Lung (tissue), 12 donors: ENCODE measurements around the gene LLGL2. TPM values are rescaled to one million over a fixed set of nuclear protein-coding genes. Genes with fewer than 3 reads are reported as not detected.

Experiments used
- ATAC-seq: fragments of 200-7000 bp; cut with Tn5 transposase; one replicate; pipeline ENCODE4 v1.9.1; 2020; ENCODE audit warnings: moderate number of reproducible peaks; ENCODE audit not compliant: insufficient read depth, low FRiP score
- DNase-seq, 3 donors: peaks; one replicate each; pipeline ENCODE4 v3.0.0-alpha.2; 2013 to 2017
- H3K27ac ChIP-seq, 2 donors: one replicate each; pipeline ENCODE4 v1.5.1; 2013; ENCODE audit warnings: mild to moderate bottlenecking in 2 of 2, moderate library complexity in 2 of 2, control low read depth in 1 of 2, inconsistent platforms in 1 of 2, low read depth in 1 of 2, low read length in 1 of 2
- H3K27me3 ChIP-seq, 3 donors: one replicate each; pipeline ENCODE4 v1.5.1; 2013; ENCODE audit warnings: low read length in 2 of 3; ENCODE audit not compliant: control insufficient read depth in 3 of 3, insufficient read depth in 3 of 3
- H3K36me3 ChIP-seq, 4 donors: one replicate each; pipeline ENCODE4 v1.5.1; 2013; ENCODE audit warnings: low read length in 4 of 4, mild to moderate bottlenecking in 1 of 4, moderate library complexity in 1 of 4; ENCODE audit not compliant: control insufficient read depth in 4 of 4, insufficient read depth in 4 of 4
- H3K4me1 ChIP-seq, 5 donors: one replicate each; pipeline ENCODE4 v1.5.1; 2013; ENCODE audit warnings: low read length in 5 of 5, mild to moderate bottlenecking in 2 of 5, moderate library complexity in 1 of 5; ENCODE audit not compliant: control insufficient read depth in 5 of 5, insufficient read depth in 5 of 5
- H3K4me3 ChIP-seq: one replicate; pipeline ENCODE4 v1.5.1; 2013; ENCODE audit warnings: mild to moderate bottlenecking, control low read depth, moderate library complexity
- H3K9ac ChIP-seq, 2 donors: one replicate each; pipeline ENCODE4 v1.5.1; 2013; ENCODE audit warnings: low read length in 2 of 2, control low read depth in 1 of 2; ENCODE audit not compliant: insufficient read depth in 1 of 2
- H3K9me3 ChIP-seq, 4 donors: one replicate each; pipeline ENCODE4 v1.5.1; 2013; ENCODE audit warnings: low read length in 3 of 4, mild to moderate bottlenecking in 1 of 4, moderate library complexity in 1 of 4; ENCODE audit not compliant: control insufficient read depth in 4 of 4, insufficient read depth in 3 of 4
- CTCF ChIP-seq: IDR thresholded peaks from 2 replicates; pipeline ENCODE4 v1.5.1; 2012; ENCODE audit warnings: mild to moderate bottlenecking; ENCODE audit errors: control extremely low read depth, extremely low read depth
- WGBS, 2 donors: extraction: QIAGEN DNeasy Blood & Tissue Kit; methylation state at CpG; one replicate each; pipeline ENCODE4 v1.1.7; 2013; 5-methylcytosine and 5-hydroxymethylcytosine counted together
- polyA plus RNA-seq, 2 donors: library from polyadenylated mRNA; stranded (reverse); fragments of 200-250 nt; gene quantifications; one replicate each; pipeline ENCODE4 v1.2.1, GENCODE V29; 2013
- total RNA-seq, 2 donors: library from RNA; depleted of rRNA in 1 of 2; stranded (reverse); fragments of >200 nt in 1 of 2; gene quantifications; one replicate each; pipeline ENCODE4 v1.2.1, GENCODE V29; 2014 to 2021
- donor health status: control.
- donor health status: control.
- donor health status: Bipolar disorder and iron deficiency.
- donor health status: healthy.
- donor health status: DM: yes; HTN: yes; CAD: no.

LLGL2 gene
- total and polyA plus RNA-seq, 4 donors: 80.5 to 199 (median 149) TPM

- DNase-seq (no peak), ATAC-seq (no peak)
- H3K9me3 ChIP-seq: no peaks in the 10 kb centered on the region
- H3K27me3 ChIP-seq: no peaks in the 10 kb centered on the region
- H3K4me1 ChIP-seq: no peaks in the 10 kb centered on the region
- H3K4me3 ChIP-seq: no peak overlapping the region
- no peak overlapping the region for H3K27ac ChIP-seq
- 62 to 66% methylated on average over 4 of the region's 4 CpGs for WGBS, 2 donors
- no peak for TF ChIP-seq CTCF
- no peak overlapping the region for H3K9ac ChIP-seq
- no peaks in the 10 kb centered on the region for H3K36me3 ChIP-seq
Measured at GRCh38 chr17:75540923-75541503, 15.5 kb downstream of the LLGL2 start.

GRCh38 chr17:75542229-75542628, 16.7 kb downstream of the LLGL2 start:
- Histone ChIP-seq H3K4me3 (no peak overlapping the region), H3K27ac (no peak overlapping the region), H3K9me3 (peaks cover 0 to 2% (median 0%) of the 10 kb centered on the region in 4 donors), H3K36me3 (no peaks in the 10 kb centered on the region), H3K27me3 (no peaks in the 10 kb centered on the region), H3K9ac (no peak overlapping the region), H3K4me1 (no peaks in the 10 kb centered on the region)
- DNase-seq (no peak), ATAC-seq (no peak)
- 83 to 85% methylated on average over 8 of the region's 8 CpGs for WGBS, 2 donors
- TF ChIP-seq CTCF: no peak

GRCh38 chr17:75542728-75543336, 17.3 kb downstream of the LLGL2 start:
- Histone ChIP-seq H3K4me3 (no peak overlapping the region), H3K27me3 (no peaks in the 10 kb centered on the region), H3K9me3 (peaks cover 0 to 2% (median 0%) of the 10 kb centered on the region in 4 donors), H3K36me3 (no peaks in the 10 kb centered on the region), H3K27ac (no peak overlapping the region), H3K4me1 (no peaks in the 10 kb centered on the region), H3K9ac (no peak overlapping the region)
- TF ChIP-seq CTCF: no peak
- 79 to 87% methylated on average over 15 of the region's 15 CpGs for WGBS, 2 donors
- no peak for ATAC-seq
- no peak for DNase-seq
